ENCODE data around the gene SPHK1.

GRCh38 chr17:76427501-76428231 is 43.3 kb downstream of the SPHK1 start:
- TF ChIP-seq POLR2A (IDR thresholded peaks at IDR 0.05; ENCODE audit: low read depth, low read length) (no peak), TAF1 (IDR thresholded peaks at IDR 0.05; ENCODE audit: low read depth, low read length) (no peak), POLR2AphosphoS5 (IDR thresholded peaks at IDR 0.05; ENCODE audit: low read depth, low read length) (no peak)
